ENCODE measurements around the gene CCDC174.
"Not testable (repeated sequence)": the region's sequence is repeated elsewhere in the genome, so short reads cannot be mapped to it uniquely, and the experiment has no call there.

The CCDC174 gene

GRCh38 chr3:14633819-14634424, 17.6 kb upstream of the CCDC174 start:
- H3K27ac Mint-ChIP-seq = no peak overlapping the region
- H3K4me3 Mint-ChIP-seq = no peak overlapping the region
- peaks cover 47% of the 10 kb centered on the region for H3K27me3 Mint-ChIP-seq
- no peaks in the 10 kb centered on the region for H3K4me1 Mint-ChIP-seq (ENCODE audit: low read depth)
- H3K36me3 Mint-ChIP-seq (ENCODE audit: low read depth) = no peaks in the 10 kb centered on the region
- no peaks in the 10 kb centered on the region for H3K9me3 Mint-ChIP-seq
- DNase-seq = peak; percentile 63

DNA sequence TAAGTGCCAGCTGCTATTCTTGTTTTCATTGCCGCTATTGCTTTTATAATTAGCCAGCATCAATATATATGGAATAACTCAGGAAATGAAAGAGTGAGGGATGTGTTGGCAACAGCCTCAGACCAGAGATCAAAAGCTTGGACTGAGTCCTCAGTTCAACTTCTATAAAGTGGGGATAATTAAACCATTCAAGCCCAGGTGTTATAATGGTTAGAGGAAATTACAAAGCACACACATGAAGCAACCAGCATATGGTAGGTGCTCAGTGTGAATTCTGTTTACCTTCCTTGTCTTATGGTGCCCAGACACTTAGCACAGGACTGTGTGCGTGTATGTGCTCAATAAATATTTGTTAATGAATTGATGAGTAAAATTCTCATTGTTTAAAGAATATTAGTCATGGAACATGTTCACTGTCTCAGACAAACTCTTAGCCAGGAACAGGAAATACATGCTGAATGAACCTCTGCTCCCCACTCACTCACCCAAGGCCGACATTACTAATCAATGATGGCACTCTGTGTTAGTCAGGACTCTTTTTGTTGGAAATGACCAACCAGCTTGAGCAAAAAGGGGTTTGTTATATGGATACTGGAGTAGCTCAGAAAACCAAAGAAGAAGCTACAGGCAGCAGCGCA, 16.7 kb upstream of the CCDC174 start:
- H3K4me1 Mint-ChIP-seq (ENCODE audit: low read depth) = no peaks in the 10 kb centered on the region
- no peak overlapping the region for H3K27ac Mint-ChIP-seq
- peaks cover 53% of the 10 kb centered on the region for H3K27me3 Mint-ChIP-seq
- H3K9me3 Mint-ChIP-seq = no peaks in the 10 kb centered on the region
- no peaks in the 10 kb centered on the region for H3K36me3 Mint-ChIP-seq (ENCODE audit: low read depth)
- H3K4me3 Mint-ChIP-seq = no peak overlapping the region
- DNase-seq = no peak

GRCh38 chr3:14636496-14637087, 15.0 kb upstream of the CCDC174 start:
- DNase-seq = no peak
- Mint-ChIP-seq H3K4me1 (ENCODE audit: low read depth) (no peaks in the 10 kb centered on the region), H3K36me3 (ENCODE audit: low read depth) (no peaks in the 10 kb centered on the region), H3K27ac (no peak overlapping the region), H3K27me3 (peaks cover 57% of the 10 kb centered on the region), H3K4me3 (no peak overlapping the region), H3K9me3 (no peaks in the 10 kb centered on the region)

- Mint-ChIP-seq H3K27me3 (peaks cover 49% of the 10 kb centered on the region), H3K9me3 (no peaks in the 10 kb centered on the region), H3K4me1 (ENCODE audit: low read depth) (no peaks in the 10 kb centered on the region), H3K4me3 (no peak overlapping the region), H3K27ac (no peak overlapping the region), H3K36me3 (ENCODE audit: low read depth) (no peaks in the 10 kb centered on the region)
- DNase-seq = no peak
These were observed 11.4 kb upstream of the CCDC174 start for GRCh38 chr3:14640157-14640562.

DNA sequence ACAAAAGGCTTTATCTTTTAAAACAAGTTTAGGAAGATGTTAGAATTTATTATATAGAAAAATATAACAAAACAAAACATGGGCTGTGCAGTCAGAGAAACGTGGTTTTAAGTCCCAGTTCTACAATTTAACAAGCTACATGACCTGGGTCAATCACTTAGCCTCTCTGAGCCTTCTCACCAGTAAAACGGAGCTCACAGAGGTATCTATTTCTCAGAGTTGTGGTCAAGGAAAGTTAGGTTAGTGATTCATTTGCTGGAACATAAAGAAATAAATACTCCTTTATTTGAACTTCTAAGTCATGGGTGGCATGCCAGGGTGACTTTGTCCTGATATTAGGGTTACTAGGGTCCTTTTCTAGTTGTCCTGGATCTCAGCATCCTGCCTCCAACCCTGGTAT, 10.8 kb upstream of the CCDC174 start:
- Mint-ChIP-seq H3K27ac (no peak overlapping the region), H3K27me3 (peaks cover 44% of the 10 kb centered on the region), H3K9me3 (no peaks in the 10 kb centered on the region), H3K36me3 (ENCODE audit: low read depth) (no peaks in the 10 kb centered on the region), H3K4me1 (ENCODE audit: low read depth) (no peaks in the 10 kb centered on the region), H3K4me3 (no peak overlapping the region)
- DNase-seq = no peak

DNA sequence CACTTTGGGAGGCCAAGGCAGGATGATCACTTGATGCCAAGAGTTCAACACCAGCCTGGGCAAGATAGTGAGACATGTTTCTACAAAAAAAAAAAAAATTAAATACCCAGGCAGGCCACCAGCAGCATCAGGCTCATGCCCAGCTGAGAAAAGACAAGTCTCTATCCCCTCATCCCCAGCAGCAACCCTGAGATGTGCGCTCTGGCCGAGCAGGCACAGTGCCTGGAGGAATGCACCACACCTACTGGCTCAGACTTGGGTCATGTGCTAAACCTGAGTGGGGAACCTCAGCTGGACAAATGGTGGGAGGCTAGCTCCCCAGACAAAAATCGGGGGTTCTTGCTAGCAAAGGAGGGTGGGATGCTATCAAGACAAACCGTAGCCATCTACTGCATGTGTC, 10.2 kb upstream of the CCDC174 start:
- Mint-ChIP-seq H3K36me3 (ENCODE audit: low read depth) (no peaks in the 10 kb centered on the region), H3K27me3 (peaks cover 40% of the 10 kb centered on the region), H3K4me1 (ENCODE audit: low read depth) (no peaks in the 10 kb centered on the region), H3K9me3 (no peaks in the 10 kb centered on the region), H3K4me3 (no peak overlapping the region), H3K27ac (no peak overlapping the region)
- DNase-seq = no peak

- Mint-ChIP-seq H3K9me3 (no peaks in the 10 kb centered on the region), H3K27ac (no peak overlapping the region), H3K27me3 (no peaks in the 10 kb centered on the region), H3K36me3 (ENCODE audit: low read depth) (peaks cover 2% of the 10 kb centered on the region), H3K4me1 (ENCODE audit: low read depth) (peaks cover 15% of the 10 kb centered on the region), H3K4me3 (no peak overlapping the region)
- no peak for DNase-seq
These were observed 6.1 kb upstream of the CCDC174 start for GRCh38 chr3:14645453-14645852.

DNA sequence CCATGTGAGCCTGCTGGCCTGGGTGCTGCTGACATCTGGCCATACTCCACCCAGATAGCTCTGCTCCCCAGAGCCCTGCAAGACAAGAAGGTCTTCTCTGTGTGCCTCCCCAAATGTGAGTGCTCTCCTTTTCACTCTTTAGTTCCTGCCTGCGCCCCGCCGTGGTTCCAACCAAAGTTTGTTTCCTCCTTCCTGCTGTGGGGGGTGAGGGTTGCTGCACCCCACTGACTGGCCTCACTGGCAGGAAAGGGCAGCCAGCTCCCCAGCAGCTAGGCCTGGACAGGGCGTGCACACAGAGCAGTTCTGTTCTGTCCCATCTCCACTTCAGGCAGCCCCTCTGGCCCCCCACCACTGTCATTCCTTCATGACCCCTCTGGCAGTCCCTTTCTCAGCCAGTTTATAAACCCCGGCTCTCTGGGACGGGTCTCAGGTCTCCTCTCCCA, 5.4 kb upstream of the CCDC174 start:
- Mint-ChIP-seq H3K36me3 (ENCODE audit: low read depth) (peaks cover 8% of the 10 kb centered on the region), H3K4me1 (ENCODE audit: low read depth) (peaks cover 18% of the 10 kb centered on the region), H3K27ac (no peak overlapping the region), H3K9me3 (no peaks in the 10 kb centered on the region), H3K4me3 (no peak overlapping the region), H3K27me3 (no peaks in the 10 kb centered on the region)
- DNase-seq = no peak

DNA sequence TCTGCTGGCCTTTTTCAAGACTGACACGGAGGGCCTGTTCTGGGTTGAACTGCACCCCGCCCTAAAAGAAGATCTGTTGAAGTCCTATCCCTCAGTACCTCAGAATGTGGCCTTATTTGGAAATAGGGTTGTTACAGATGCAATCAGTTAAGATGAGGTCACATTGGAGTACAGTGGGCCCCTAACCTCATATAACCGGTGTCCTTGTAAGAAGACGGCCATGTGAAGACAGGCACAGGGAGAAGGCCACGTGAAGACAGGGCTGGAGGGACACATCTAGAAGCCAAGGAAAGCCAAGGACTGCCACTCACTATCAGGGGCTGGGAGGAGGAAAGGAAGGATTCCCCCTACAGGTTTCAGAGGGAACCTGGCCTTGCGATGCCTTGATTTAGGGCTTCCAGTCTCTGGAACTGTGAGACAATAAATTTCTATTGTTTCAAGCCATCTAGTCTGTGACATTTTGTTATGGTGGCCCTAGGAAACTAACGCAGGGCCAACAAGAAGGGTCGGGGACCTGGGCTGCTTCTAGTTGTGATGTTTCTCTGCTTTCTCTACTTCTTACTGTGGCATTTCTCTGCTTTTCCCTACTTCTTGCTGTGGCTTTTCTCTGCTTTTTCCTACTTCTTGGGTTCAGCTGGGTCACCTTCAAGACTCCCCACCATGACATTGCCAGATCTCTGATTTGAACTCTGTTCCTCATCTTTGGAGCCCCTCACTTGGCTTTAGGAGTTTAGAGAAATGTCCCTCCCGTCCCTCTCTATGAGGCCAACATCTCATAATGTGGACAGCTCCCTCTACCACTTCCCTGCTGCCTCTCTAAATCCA, 4.8 kb upstream of the CCDC174 start:
- Mint-ChIP-seq H3K4me3 (no peak overlapping the region), H3K4me1 (ENCODE audit: low read depth) (peaks cover 19% of the 10 kb centered on the region), H3K36me3 (ENCODE audit: low read depth) (peaks cover 12% of the 10 kb centered on the region), H3K27me3 (no peaks in the 10 kb centered on the region), H3K9me3 (no peaks in the 10 kb centered on the region), H3K27ac (no peak overlapping the region)
- no peak for DNase-seq

GRCh38 chr3:14647976-14648955, 3.3 kb upstream of the CCDC174 start:
- Mint-ChIP-seq H3K27me3 (no peaks in the 10 kb centered on the region), H3K4me1 (ENCODE audit: low read depth) (peaks cover 29% of the 10 kb centered on the region), H3K27ac (no peak overlapping the region), H3K36me3 (ENCODE audit: low read depth) (peaks cover 20% of the 10 kb centered on the region), H3K4me3 (no peak overlapping the region), H3K9me3 (no peaks in the 10 kb centered on the region)
- DNase-seq = no peak

GRCh38 chr3:14649466-14649865, 2.1 kb upstream of the CCDC174 start:
- no peak overlapping the region for H3K27ac Mint-ChIP-seq

DNA sequence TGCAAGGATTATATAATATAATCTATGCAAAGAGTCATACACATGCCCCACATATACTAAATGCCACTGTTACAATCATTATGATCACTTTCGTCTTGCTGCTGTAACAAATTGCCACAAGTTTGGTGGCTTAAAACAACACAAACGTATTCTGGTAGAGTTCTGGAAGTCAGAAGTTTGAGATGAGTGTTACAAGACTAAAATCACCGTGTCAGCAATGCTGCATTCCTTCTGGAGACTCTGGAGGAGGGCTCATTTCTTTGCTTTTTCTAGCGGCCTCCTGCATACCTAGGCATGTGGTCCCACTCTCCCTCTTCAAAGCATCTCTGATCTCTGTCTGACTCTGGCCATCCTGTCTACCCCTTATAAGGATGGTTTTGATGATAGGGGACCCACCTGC, 1.4 kb upstream of the CCDC174 start:
- peak overlapping the region; percentile 99 for H3K4me3 Mint-ChIP-seq
- H3K27me3 Mint-ChIP-seq = no peaks in the 10 kb centered on the region
- H3K36me3 Mint-ChIP-seq (ENCODE audit: low read depth) = peaks cover 36% of the 10 kb centered on the region
- H3K4me1 Mint-ChIP-seq (ENCODE audit: low read depth) = peaks cover 40% of the 10 kb centered on the region
- DNase-seq = no peak
- no peaks in the 10 kb centered on the region for H3K9me3 Mint-ChIP-seq
- peak overlapping the region; percentile 99 for H3K27ac Mint-ChIP-seq

More at GRCh38 chr3:14649466-14649865, 2.1 kb upstream of the CCDC174 start:
- Mint-ChIP-seq H3K4me3 (no peak overlapping the region), H3K4me1 (ENCODE audit: low read depth) (peaks cover 40% of the 10 kb centered on the region), H3K9me3 (no peaks in the 10 kb centered on the region), H3K36me3 (ENCODE audit: low read depth) (peaks cover 29% of the 10 kb centered on the region), H3K27me3 (no peaks in the 10 kb centered on the region)
- no peak for DNase-seq

- H3K4me1 Mint-ChIP-seq (ENCODE audit: low read depth) = peaks cover 54% of the 10 kb centered on the region
- DNase-seq, H3K9me3 Mint-ChIP-seq, H3K27me3 Mint-ChIP-seq: not testable (repeated sequence)
- H3K36me3 Mint-ChIP-seq (ENCODE audit: low read depth) = peaks cover 57% of the 10 kb centered on the region
- peak overlapping the region; percentile 99 for H3K4me3 Mint-ChIP-seq
- peak overlapping the region; percentile 99 for H3K27ac Mint-ChIP-seq
These were observed 872 bp downstream of the CCDC174 start for GRCh38 chr3:14652360-14652907.
